Stimulated activated CD4-positive, alpha-beta T cell treated with anti-CD3 and anti-CD28 coated beads, Interleukin-1b, Interleukin-23, amount 100 ng/mL, for 24 hours (primary cell): Measurements from ENCODE around the gene SLF2.
A peak's percentile ranks its signal among the peaks of the same experiment; 100 is the strongest.

Experiments
- DNase-seq, 4 experiments: peaks; one replicate each; pipeline ENCODE4 v3.0.0-alpha.2; 2020; ENCODE audit warnings: low read depth in 4 of 4, low spot score in 1 of 4

SLF2 gene

GRCh38 chr10:100997360-100998182, 84.8 kb downstream of the SLF2 start:
- peak in 3 of 4 experiments; percentile 45 to 52 (median 51) for DNase-seq

GRCh38 chr10:100998183-100998990, 85.6 kb downstream of the SLF2 start:
- peak in 3 of 4 experiments; percentile 43 to 59 (median 43) for DNase-seq

GRCh38 chr10:100998991-100999741, 86.4 kb downstream of the SLF2 start:
- DNase-seq: peak; percentile 59 to 68 (median 66)

- no peak for DNase-seq
Observed at GRCh38 chr10:100999742-101000126, 87.0 kb downstream of the SLF2 start, which contains the start of gene LZTS2. Gene LZTS2, plus strand, starts transcription at chr10:100999808. Its CDS starts 2,731 bp downstream, at chr10:101002539.

- DNase-seq: no peak
Observed at GRCh38 chr10:101000127-101000914, 87.6 kb downstream of the SLF2 start.

- no peak for DNase-seq
Observed at GRCh38 chr10:101000915-101001658, 88.3 kb downstream of the SLF2 start.

- DNase-seq: no peak
Observed at GRCh38 chr10:101001659-101002035, 88.9 kb downstream of the SLF2 start.

GRCh38 chr10:101002456-101002855, 89.7 kb downstream of the SLF2 start:
- no peak for DNase-seq

- no peak for DNase-seq
Observed at GRCh38 chr10:101003639-101004206, 91.0 kb downstream of the SLF2 start.

- no peak for DNase-seq
Observed at GRCh38 chr10:101005361-101005760, 92.6 kb downstream of the SLF2 start.

- DNase-seq: no peak
Observed at GRCh38 chr10:101005869-101006567, 93.3 kb downstream of the SLF2 start.

- no peak for DNase-seq
Observed at GRCh38 chr10:101006593-101007098, 93.9 kb downstream of the SLF2 start.

GRCh38 chr10:101007099-101007711, 94.4 kb downstream of the SLF2 start:
- no peak for DNase-seq

- no peak for DNase-seq
Observed at GRCh38 chr10:101007915-101008822, 95.4 kb downstream of the SLF2 start.

- no peak for DNase-seq
Observed at GRCh38 chr10:101008823-101009423, 96.2 kb downstream of the SLF2 start.

- DNase-seq: no peak
Observed at GRCh38 chr10:101010329-101010728, 97.6 kb downstream of the SLF2 start.
